GM23338 (cell line): Measurements from ENCODE around the gene BUB1. TPM values are rescaled to one million over a fixed set of nuclear protein-coding genes. Genes with fewer than 3 reads are reported as not detected.
A peak's percentile ranks its signal among the peaks of the same experiment; 100 is the strongest.

Experiments used
- ATAC-seq: fragments of 200-7000 bp; cut with Tn5 transposase; 3 replicates; pipeline ENCODE4 v1.9.1; 2020
- DNase-seq: peaks from one replicate; pipeline ENCODE4 v3.0.0-alpha.2; 2015; ENCODE audit warnings: low spot score
- H2AFZ ChIP-seq: fragments of 200-600 bp; sonication (generic); 2 replicates; pipeline ENCODE4 v1.8.0; 2016; ENCODE audit warnings: antibody characterized with exemption, mild to moderate bottlenecking, moderate library complexity
- H3F3A ChIP-seq: fragments of 200-600 bp; sonication (generic); replicated peaks from 2 replicates; pipeline ENCODE4 v1.8.0; 2017; ENCODE audit warnings: antibody characterized with exemption, mixed run types, low read depth
- H3K27ac ChIP-seq: fragments of 200-600 bp; sonication (generic); 2 replicates; pipeline ENCODE4 v1.6.1; 2016; ENCODE audit warnings: low read depth
- H3K27me3 ChIP-seq: fragments of 200-600 bp; sonication (generic); 2 replicates; pipeline ENCODE4 v1.8.0; 2016; ENCODE audit warnings: mild to moderate bottlenecking, mixed run types, moderate library complexity; ENCODE audit not compliant: insufficient read depth
- H3K36me3 ChIP-seq: fragments of 200-600 bp; sonication (generic); 2 replicates; pipeline ENCODE4 v1.8.0; 2016; ENCODE audit warnings: mild to moderate bottlenecking; ENCODE audit not compliant: insufficient read depth
- H3K4me1 ChIP-seq: fragments of 200-600 bp; sonication (generic); 2 replicates; pipeline ENCODE4 v1.8.0; 2016; ENCODE audit warnings: mild to moderate bottlenecking, moderate library complexity; ENCODE audit not compliant: insufficient read depth
- H3K4me2 ChIP-seq: fragments of 200-600 bp; sonication (generic); 2 replicates; pipeline ENCODE4 v1.7.1; 2017; ENCODE audit warnings: mixed run types
- H3K4me3 ChIP-seq: fragments of 200-600 bp; sonication (generic); 2 replicates; pipeline ENCODE4 v1.6.1; 2016; ENCODE audit warnings: mixed run types
- H3K79me2 ChIP-seq: fragments of 200-600 bp; sonication (generic); replicated peaks from 2 replicates; pipeline ENCODE4 v1.8.0; 2017; ENCODE audit warnings: mild to moderate bottlenecking; ENCODE audit not compliant: insufficient read depth
- H3K9me2 ChIP-seq: fragments of 200-600 bp; sonication (generic); 2 replicates; pipeline ENCODE4 v1.8.0; 2017; ENCODE audit not compliant: insufficient read depth
- H4K20me1 ChIP-seq: fragments of 200-600 bp; sonication (generic); replicated peaks from 2 replicates; pipeline ENCODE4 v1.8.0; 2017; ENCODE audit warnings: mild to moderate bottlenecking; ENCODE audit not compliant: insufficient read depth
- H3K27ac Mint-ChIP-seq: 2 replicates; pipeline ENCODE4 v1.8.0; 2020; ENCODE audit warnings: inconsistent platforms, mild to moderate bottlenecking, moderate library complexity, mixed read lengths
- H3K27me3 Mint-ChIP-seq: 3 replicates; pipeline ENCODE4 v1.8.0; 2022; ENCODE audit warnings: low read depth, mild to moderate bottlenecking, moderate library complexity, mixed read lengths, inconsistent platforms; ENCODE audit not compliant: insufficient read depth, poor library complexity
- H3K36me3 Mint-ChIP-seq: 3 replicates; pipeline ENCODE4 v1.8.0; 2021; ENCODE audit warnings: low read depth, mild to moderate bottlenecking, inconsistent platforms, moderate library complexity, mixed read lengths
- H3K4me1 Mint-ChIP-seq: 3 replicates; pipeline ENCODE4 v1.8.0; 2020; ENCODE audit warnings: mild to moderate bottlenecking, inconsistent platforms, mixed read lengths
- H3K4me3 Mint-ChIP-seq: 3 replicates; pipeline ENCODE4 v1.8.0; 2021; ENCODE audit warnings: moderate library complexity, mild to moderate bottlenecking, inconsistent platforms, mixed read lengths
- H3K9me3 Mint-ChIP-seq: 3 replicates; pipeline ENCODE4 v1.8.0; 2020; ENCODE audit warnings: moderate library complexity, mild to moderate bottlenecking, inconsistent platforms, mixed read lengths
- CREB1 ChIP-seq: fragments of 250-450 bp; sonication (Bioruptor Pico); IDR thresholded peaks from 2 replicates; pipeline ENCODE4 v1.5.0; 2020; ENCODE audit warnings: low read depth, mild to moderate bottlenecking, moderate library complexity
- EZH2 ChIP-seq: fragments of 200-600 bp; sonication (generic); IDR thresholded peaks from one replicate; pipeline ENCODE4 v1.8.0; 2017; ENCODE audit warnings: antibody characterized with exemption, mild to moderate bottlenecking, low read depth; ENCODE audit not compliant: unreplicated experiment
- NANOG ChIP-seq: IDR thresholded peaks from 2 replicates; pipeline ENCODE4 v1.6.1; 2016; ENCODE audit warnings: antibody characterized with exemption, borderline replicate concordance
- POLR2AphosphoS5 ChIP-seq: IDR thresholded peaks from 2 replicates; pipeline ENCODE4 v1.6.1; 2016; ENCODE audit warnings: antibody characterized with exemption, low read depth
- ZNF462 ChIP-seq: fragments of 250-450 bp; sonication (Bioruptor Pico); IDR thresholded peaks from 2 replicates; pipeline ENCODE4 v1.5.0; 2020; ENCODE audit warnings: mild to moderate bottlenecking, moderate library complexity
- polyA plus RNA-seq: library from polyadenylated mRNA; unstranded; fragments of >200 nt; fragmentation: Nextera tagmentation; extraction: Ambion mirVana; gene quantifications from 2 replicates; pipeline ENCODE4 v1.2.1, GENCODE V29; 2016
- total RNA-seq: library from RNA; depleted of rRNA; stranded (reverse); fragments of >200 nt; shearing (Covaris generic); gene quantifications from 2 replicates; pipeline ENCODE4 v1.2.3, GENCODE V29; 2014
- TF ChIP-seq, protein P1 (sequence below): IDR thresholded peaks from 2 replicates; pipeline ENCODE4 v1.6.1; 2016; ENCODE audit warnings: antibody characterized with exemption

BUB1 gene
- total and polyA plus RNA-seq, 2 experiments from 2014 or later: 59.4 to 184 TPM

DNA sequence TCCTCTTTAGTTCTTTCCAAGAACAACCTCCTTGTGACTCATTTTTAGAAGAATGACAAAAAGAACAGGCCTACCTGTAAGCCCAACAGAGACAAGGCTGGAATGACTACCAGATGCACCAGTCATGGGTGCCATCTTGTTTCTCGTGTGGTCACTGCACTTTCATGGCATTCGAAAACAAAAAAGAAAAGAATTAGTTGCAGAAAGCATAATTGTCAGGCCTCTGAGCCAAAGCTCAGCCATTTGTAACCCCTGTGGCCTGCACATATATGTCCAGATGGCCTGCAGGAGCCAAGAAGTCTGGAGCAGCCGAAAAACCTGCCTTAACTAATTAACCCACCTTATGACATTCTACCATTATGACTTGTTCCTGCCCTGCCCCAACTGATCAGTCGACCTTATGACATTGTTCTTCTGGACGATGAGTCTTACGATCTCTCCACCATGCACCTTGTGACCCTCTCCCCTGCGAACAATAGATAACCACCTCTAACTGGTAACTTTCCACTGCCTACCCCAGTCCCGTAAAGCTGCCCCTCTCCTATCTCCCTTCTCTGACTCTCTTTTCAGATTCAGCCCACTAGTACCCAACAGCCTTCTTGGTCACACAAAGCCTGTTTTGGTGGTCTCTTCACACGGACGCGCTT is 13.9 kb upstream of the BUB1 start:
- no peak overlapping the region for H3K4me3 ChIP-seq
- peaks cover 19% of the 10 kb centered on the region; the same call in 1 of the 2 replicates for H3K9me2 ChIP-seq
- TF ChIP-seq, protein P1, sequence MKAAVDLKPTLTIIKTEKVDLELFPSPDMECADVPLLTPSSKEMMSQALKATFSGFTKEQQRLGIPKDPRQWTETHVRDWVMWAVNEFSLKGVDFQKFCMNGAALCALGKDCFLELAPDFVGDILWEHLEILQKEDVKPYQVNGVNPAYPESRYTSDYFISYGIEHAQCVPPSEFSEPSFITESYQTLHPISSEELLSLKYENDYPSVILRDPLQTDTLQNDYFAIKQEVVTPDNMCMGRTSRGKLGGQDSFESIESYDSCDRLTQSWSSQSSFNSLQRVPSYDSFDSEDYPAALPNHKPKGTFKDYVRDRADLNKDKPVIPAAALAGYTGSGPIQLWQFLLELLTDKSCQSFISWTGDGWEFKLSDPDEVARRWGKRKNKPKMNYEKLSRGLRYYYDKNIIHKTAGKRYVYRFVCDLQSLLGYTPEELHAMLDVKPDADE: no peak
- TF ChIP-seq CREB1 (CRISPR knock-in tag) (no peak), EZH2 (no peak)
- no peak overlapping the region for H2AFZ ChIP-seq
- peaks cover 15% of the 10 kb centered on the region for H3K36me3 Mint-ChIP-seq
- peaks cover 20% of the 10 kb centered on the region for H3K27me3 ChIP-seq
- H3K9me3 Mint-ChIP-seq: peaks cover 20% of the 10 kb centered on the region
- no peaks in the 10 kb centered on the region for H3K79me2 ChIP-seq
- H3K36me3 ChIP-seq: no peaks in the 10 kb centered on the region
- no peak for ATAC-seq
- H3K4me1 Mint-ChIP-seq: peaks cover 40% of the 10 kb centered on the region
- DNase-seq: no peak
- no peak overlapping the region for H3K27ac ChIP-seq
- peaks cover 35% of the 10 kb centered on the region for H3K4me1 ChIP-seq
- no peaks in the 10 kb centered on the region for H4K20me1 ChIP-seq
- peaks cover 21% of the 10 kb centered on the region for H3K27me3 Mint-ChIP-seq
- peaks cover 4% of the 10 kb centered on the region; the same call in 1 of the 2 replicates for H3F3A ChIP-seq
- no peak overlapping the region for H3K27ac Mint-ChIP-seq
- H3K4me3 Mint-ChIP-seq: no peak overlapping the region
- no peak overlapping the region for H3K4me2 ChIP-seq

DNA sequence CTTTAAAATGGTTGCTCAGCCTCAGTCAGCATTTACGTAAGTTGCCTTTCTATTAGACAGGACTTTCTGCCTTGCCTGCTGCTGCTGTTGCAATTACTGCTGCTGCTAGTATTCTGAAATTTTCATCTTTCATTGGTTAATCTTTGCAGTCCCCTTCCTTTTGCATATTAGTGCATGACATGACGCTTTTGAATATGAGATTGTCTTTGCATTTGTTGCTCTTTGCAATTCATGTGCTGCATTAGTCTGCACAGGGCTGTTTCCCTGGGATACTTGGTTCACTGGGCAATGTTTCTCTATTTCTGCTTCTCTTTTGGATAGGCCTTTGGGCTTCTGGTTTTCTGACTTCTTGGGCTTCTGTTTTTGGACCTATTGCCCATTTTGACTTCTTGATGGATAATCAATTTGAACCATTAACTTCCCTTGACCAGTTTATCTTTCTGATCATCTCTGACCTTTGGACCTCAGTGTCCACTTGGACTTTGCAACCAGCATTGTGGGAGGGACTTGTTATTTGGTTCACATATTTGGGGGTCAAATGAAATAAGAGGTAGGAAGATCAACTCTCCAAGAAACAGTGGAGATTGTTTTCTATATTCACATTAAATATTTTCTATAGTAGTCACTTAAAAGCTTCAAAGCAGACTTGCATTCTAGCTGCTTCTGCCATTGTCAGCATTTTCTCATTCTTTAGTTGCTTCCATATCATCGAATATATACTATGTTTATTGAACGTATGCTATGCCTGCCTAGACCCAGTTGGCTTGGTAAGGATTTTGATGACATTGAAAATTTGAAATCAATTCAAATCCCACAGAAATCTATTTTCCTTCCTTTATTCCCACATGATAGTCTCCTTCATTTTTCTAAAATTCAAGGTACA is 12.5 kb upstream of the BUB1 start:
- peaks cover 46% of the 10 kb centered on the region for H3K4me1 ChIP-seq
- Mint-ChIP-seq H3K27ac (no peak overlapping the region), H3K4me3 (no peak overlapping the region; the same call in 2 of the 3 replicates), H3K36me3 (peaks cover 30% of the 10 kb centered on the region), H3K27me3 (peaks cover 29% of the 10 kb centered on the region), H3K9me3 (peaks cover 33% of the 10 kb centered on the region), H3K4me1 (peaks cover 40% of the 10 kb centered on the region)
- ATAC-seq: no peak
- no peaks in the 10 kb centered on the region for H3K79me2 ChIP-seq
- no peak overlapping the region for H3K4me3 ChIP-seq
- DNase-seq: no peak
- no peaks in the 10 kb centered on the region for H4K20me1 ChIP-seq
- H3K9me2 ChIP-seq: peaks cover 19% of the 10 kb centered on the region; the same call in 1 of the 2 replicates
- H3K27me3 ChIP-seq: peaks cover 29% of the 10 kb centered on the region
- H3F3A ChIP-seq: peaks cover 4% of the 10 kb centered on the region; the same call in 1 of the 2 replicates
- no peak overlapping the region for H3K27ac ChIP-seq
- no peak overlapping the region for H2AFZ ChIP-seq
- peak overlapping the region; percentile 45; the same call in 1 of the 2 replicates for H3K4me2 ChIP-seq
- TF ChIP-seq EZH2: no peak
- no peak for TF ChIP-seq POLR2AphosphoS5
- no peaks in the 10 kb centered on the region for H3K36me3 ChIP-seq

DNA sequence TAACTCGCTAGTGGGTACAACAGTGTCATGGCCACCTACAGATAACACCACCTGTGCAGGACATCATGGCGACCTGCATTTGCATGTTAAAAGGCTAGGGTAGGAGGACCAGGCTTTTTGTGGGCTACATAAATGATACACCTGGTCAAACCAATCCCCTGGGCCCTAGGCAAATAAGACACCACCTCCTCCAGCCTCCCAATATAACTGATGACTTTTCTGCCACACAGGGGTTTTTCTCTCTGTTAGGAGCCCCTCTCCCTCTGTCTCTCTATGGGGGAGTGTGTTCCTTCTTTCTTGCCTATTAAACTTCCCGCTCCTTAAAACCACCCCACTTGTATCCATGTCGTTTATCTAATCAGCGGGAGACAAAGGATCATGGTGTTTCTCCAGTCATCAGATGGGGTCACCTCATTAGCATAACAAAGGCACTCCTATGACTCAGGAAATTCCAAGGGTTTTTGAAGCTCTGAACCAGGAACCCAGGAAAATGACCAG is 10.8 kb upstream of the BUB1 start:
- H3K27me3 ChIP-seq: peaks cover 33% of the 10 kb centered on the region
- Mint-ChIP-seq H3K4me3 (peak overlapping the region; percentile 72), H3K27ac (peak overlapping the region; percentile 98), H3K4me1 (peaks cover 36% of the 10 kb centered on the region), H3K27me3 (peaks cover 31% of the 10 kb centered on the region), H3K9me3 (peaks cover 39% of the 10 kb centered on the region), H3K36me3 (peaks cover 33% of the 10 kb centered on the region)
- H4K20me1 ChIP-seq: no peaks in the 10 kb centered on the region
- ATAC-seq (peak; percentile 85), DNase-seq (peak; percentile 99)
- H3K27ac ChIP-seq: peak overlapping the region; percentile 88
- peaks cover 19% of the 10 kb centered on the region; the same call in 1 of the 2 replicates for H3K9me2 ChIP-seq
- no peaks in the 10 kb centered on the region for H3K36me3 ChIP-seq
- H3F3A ChIP-seq: no peaks in the 10 kb centered on the region
- peak overlapping the region; percentile 59 for H3K4me2 ChIP-seq
- peak overlapping the region; percentile 43 for H3K4me3 ChIP-seq
- H3K4me1 ChIP-seq: peaks cover 40% of the 10 kb centered on the region
- H2AFZ ChIP-seq: no peak overlapping the region
- no peaks in the 10 kb centered on the region for H3K79me2 ChIP-seq
- TF ChIP-seq NANOG: peak; percentile 87
- no peak for TF ChIP-seq POLR2AphosphoS5
- no peak for TF ChIP-seq ZNF462 (CRISPR knock-in tag)
